ENCODE results near the gene TCEA2.

- TF ChIP-seq, protein P1, sequence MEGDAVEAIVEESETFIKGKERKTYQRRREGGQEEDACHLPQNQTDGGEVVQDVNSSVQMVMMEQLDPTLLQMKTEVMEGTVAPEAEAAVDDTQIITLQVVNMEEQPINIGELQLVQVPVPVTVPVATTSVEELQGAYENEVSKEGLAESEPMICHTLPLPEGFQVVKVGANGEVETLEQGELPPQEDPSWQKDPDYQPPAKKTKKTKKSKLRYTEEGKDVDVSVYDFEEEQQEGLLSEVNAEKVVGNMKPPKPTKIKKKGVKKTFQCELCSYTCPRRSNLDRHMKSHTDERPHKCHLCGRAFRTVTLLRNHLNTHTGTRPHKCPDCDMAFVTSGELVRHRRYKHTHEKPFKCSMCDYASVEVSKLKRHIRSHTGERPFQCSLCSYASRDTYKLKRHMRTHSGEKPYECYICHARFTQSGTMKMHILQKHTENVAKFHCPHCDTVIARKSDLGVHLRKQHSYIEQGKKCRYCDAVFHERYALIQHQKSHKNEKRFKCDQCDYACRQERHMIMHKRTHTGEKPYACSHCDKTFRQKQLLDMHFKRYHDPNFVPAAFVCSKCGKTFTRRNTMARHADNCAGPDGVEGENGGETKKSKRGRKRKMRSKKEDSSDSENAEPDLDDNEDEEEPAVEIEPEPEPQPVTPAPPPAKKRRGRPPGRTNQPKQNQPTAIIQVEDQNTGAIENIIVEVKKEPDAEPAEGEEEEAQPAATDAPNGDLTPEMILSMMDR (IDR thresholded peaks at IDR 0.05): no peak
- TF ChIP-seq POLR2AphosphoS5 (IDR thresholded peaks at IDR 0.05) (no peak), EP300 (IDR thresholded peaks at IDR 0.05) (no peak)
Measured at GRCh38 chr20:64100566-64100888, 37.5 kb downstream of the TCEA2 start.

Measured in sigmoid colon (tissue), 4 donors.